ENCODE data around the gene SLFN12L. TPM values are rescaled to one million over a fixed set of nuclear protein-coding genes. Genes with fewer than 3 reads are reported as not detected.
"Not testable (repeated sequence)": the region's sequence is repeated elsewhere in the genome, so short reads cannot be mapped to it uniquely, and the experiment has no call there.

SLFN12L gene
- total and polyA plus RNA-seq, 2 donors (not counting 1 experiment from before 2014, with no cell fraction given), result 0.43 to 3.8 TPM

- peaks cover 1% of the 10 kb centered on the region for H3K4me1 Mint-ChIP-seq
- intact Hi-C loops (cut with micrococcal nuclease), result loop anchor here (10.0 kb wide), 1 partner anchor 1105 kb away; no protein-coding TSS in a partner anchor
- no peak overlapping the region for H3K27ac Mint-ChIP-seq
- TF ChIP-seq, protein P1, sequence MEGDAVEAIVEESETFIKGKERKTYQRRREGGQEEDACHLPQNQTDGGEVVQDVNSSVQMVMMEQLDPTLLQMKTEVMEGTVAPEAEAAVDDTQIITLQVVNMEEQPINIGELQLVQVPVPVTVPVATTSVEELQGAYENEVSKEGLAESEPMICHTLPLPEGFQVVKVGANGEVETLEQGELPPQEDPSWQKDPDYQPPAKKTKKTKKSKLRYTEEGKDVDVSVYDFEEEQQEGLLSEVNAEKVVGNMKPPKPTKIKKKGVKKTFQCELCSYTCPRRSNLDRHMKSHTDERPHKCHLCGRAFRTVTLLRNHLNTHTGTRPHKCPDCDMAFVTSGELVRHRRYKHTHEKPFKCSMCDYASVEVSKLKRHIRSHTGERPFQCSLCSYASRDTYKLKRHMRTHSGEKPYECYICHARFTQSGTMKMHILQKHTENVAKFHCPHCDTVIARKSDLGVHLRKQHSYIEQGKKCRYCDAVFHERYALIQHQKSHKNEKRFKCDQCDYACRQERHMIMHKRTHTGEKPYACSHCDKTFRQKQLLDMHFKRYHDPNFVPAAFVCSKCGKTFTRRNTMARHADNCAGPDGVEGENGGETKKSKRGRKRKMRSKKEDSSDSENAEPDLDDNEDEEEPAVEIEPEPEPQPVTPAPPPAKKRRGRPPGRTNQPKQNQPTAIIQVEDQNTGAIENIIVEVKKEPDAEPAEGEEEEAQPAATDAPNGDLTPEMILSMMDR (IDR thresholded peaks at IDR 0.05), result no peak
- TF ChIP-seq EZH2 (IDR thresholded peaks at IDR 0.05; ENCODE audit: borderline replicate concordance, insufficient read depth, low read depth, low read length, poor library complexity, severe bottlenecking), result no peak
- H4K20me1 ChIP-seq (ENCODE audit: control insufficient read depth, insufficient read depth, low read length, poor library complexity, severe bottlenecking), result no peaks in the 10 kb centered on the region
- DNase-seq, result no peak
- H3K27me3 Mint-ChIP-seq, result peaks cover 11% of the 10 kb centered on the region
- H2AFZ ChIP-seq (ENCODE audit: insufficient read depth, low read depth, low read length, poor library complexity, severe bottlenecking), result no peak overlapping the region
- POLR2A ChIA-PET, result interaction anchor here (0.6 kb wide), 1 partner anchor 32 kb away, joined by 4 read pairs; no protein-coding TSS in a partner anchor
- 80% methylated on average over 2 of the region's 8 CpGs for WGBS (ENCODE audit: insufficient coverage)
- H3K27me3 ChIP-seq (replicated peaks in 1 of 4; ENCODE audit: control extremely low read depth in 1 of 4, control insufficient read depth in 3 of 4, insufficient read depth in 4 of 4, low read length in 3 of 4), result no peaks in the 10 kb centered on the region
- H3K4me3 Mint-ChIP-seq, result no peak overlapping the region
- no peak overlapping the region for H3K9ac ChIP-seq (ENCODE audit: low read length)
- H3K79me2 ChIP-seq (ENCODE audit: control insufficient read depth, insufficient read depth, low read length), result no peaks in the 10 kb centered on the region
- CTCF ChIA-PET, result interaction anchor here (1.0 to 1.5 kb wide), 2 partner anchors 215 to 217 kb away, joined by 3 to 6 read pairs; no protein-coding TSS in a partner anchor
- H3K4me3 ChIP-seq (ENCODE audit: control extremely low read depth in 1 of 5, extremely low read depth in 1 of 5, insufficient read depth in 1 of 5, low read depth in 2 of 5, low read length in 4 of 5), result no peak overlapping the region
- H3K27ac ChIP-seq (ENCODE audit: low read length in 2 of 2), result no peak overlapping the region
- no peaks in the 10 kb centered on the region for H3K9me3 ChIP-seq (ENCODE audit: control extremely low read depth in 1 of 3, control insufficient read depth in 2 of 3, insufficient read depth in 1 of 3, low read length in 2 of 3)
- no peak for ATAC-seq (ENCODE audit: low read depth)
- no peak overlapping the region for H3K4me2 ChIP-seq (replicated peaks; ENCODE audit: low read depth, low read length, poor library complexity, severe bottlenecking)
- H3K36me3 ChIP-seq (replicated peaks in 1 of 2; ENCODE audit: control extremely low read depth in 1 of 2, control insufficient read depth in 1 of 2, extremely low read depth in 1 of 2, insufficient read depth in 2 of 2, low read length in 1 of 2), result no peaks in the 10 kb centered on the region
- no peaks in the 10 kb centered on the region for H3K4me1 ChIP-seq (ENCODE audit: control insufficient read depth in 2 of 2, insufficient read depth in 2 of 2, low read length in 2 of 2)
- no peaks in the 10 kb centered on the region for H3K9me3 Mint-ChIP-seq (ENCODE audit: insufficient read depth)
Observed at GRCh38 chr17:35529866-35530265, 7.6 kb downstream of the SLFN12L start.

GRCh38 chr17:35529326-35529725 is 8.2 kb downstream of the SLFN12L start:
- H3K4me3 Mint-ChIP-seq; H4K20me1 ChIP-seq (ENCODE audit: control insufficient read depth, insufficient read depth, low read length, poor library complexity, severe bottlenecking); H3K9me3 ChIP-seq (ENCODE audit: control extremely low read depth in 1 of 3, control insufficient read depth in 2 of 3, insufficient read depth in 1 of 3, low read length in 2 of 3); H3K27me3 ChIP-seq (replicated peaks in 1 of 4; ENCODE audit: control extremely low read depth in 1 of 4, control insufficient read depth in 3 of 4, insufficient read depth in 4 of 4, low read length in 3 of 4); H3K9me3 Mint-ChIP-seq (ENCODE audit: insufficient read depth); H3K4me3 ChIP-seq (ENCODE audit: control extremely low read depth in 1 of 5, extremely low read depth in 1 of 5, insufficient read depth in 1 of 5, low read depth in 2 of 5, low read length in 4 of 5); ATAC-seq (ENCODE audit: low read depth); H3K79me2 ChIP-seq (ENCODE audit: control insufficient read depth, insufficient read depth, low read length); H3K27ac ChIP-seq (ENCODE audit: low read length in 2 of 2); H3K27ac Mint-ChIP-seq; DNase-seq; POLR2A ChIA-PET; H3K9ac ChIP-seq (ENCODE audit: low read length); H2AFZ ChIP-seq (ENCODE audit: insufficient read depth, low read depth, low read length, poor library complexity, severe bottlenecking); H3K4me1 Mint-ChIP-seq; H3K36me3 ChIP-seq (replicated peaks in 1 of 2; ENCODE audit: control extremely low read depth in 1 of 2, control insufficient read depth in 1 of 2, extremely low read depth in 1 of 2, insufficient read depth in 2 of 2, low read length in 1 of 2); H3K4me1 ChIP-seq (ENCODE audit: control insufficient read depth in 2 of 2, insufficient read depth in 2 of 2, low read length in 2 of 2); H3K4me2 ChIP-seq (replicated peaks; ENCODE audit: low read depth, low read length, poor library complexity, severe bottlenecking); intact Hi-C loops (cut with micrococcal nuclease): not testable (repeated sequence)
- no CpG with 5 or more reads among the region's 1 CpG for WGBS (ENCODE audit: insufficient coverage)
- H3K27me3 Mint-ChIP-seq, result peaks cover 11% of the 10 kb centered on the region
- CTCF ChIA-PET, result interaction anchor here (1.0 to 1.5 kb wide), 2 partner anchors 215 to 216 kb away, joined by 3 to 6 read pairs; no protein-coding TSS in a partner anchor

All from B cell (primary cell).